ENCODE data around the gene RNF169. TPM values are rescaled to one million over a fixed set of nuclear protein-coding genes. Genes with fewer than 3 reads are reported as not detected.
A peak's percentile ranks its signal among the peaks of the same experiment; 100 is the strongest.

Gene RNF169
- total and polyA plus RNA-seq, 9 of the 15 experiments (the other 6 are each of a cell fraction or from before 2014, with no cell fraction given): 0.68 to 18.1 (median 10.1) TPM

GRCh38 chr11:74806267-74806666 is 57.6 kb downstream of the RNF169 start (continued):
- TF ChIP-seq PKNOX1 (IDR thresholded peaks at IDR 0.05): peak; percentile 75
- TF ChIP-seq ZNF76 (CRISPR knock-in tag; IDR thresholded peaks at IDR 0.05; ENCODE audit: borderline replicate concordance): no peak
- TF ChIP-seq HINFP (tag; conservative IDR thresholded peaks at IDR 0.05; ENCODE audit: low read depth): no peak
- no peak for TF ChIP-seq AFF1 (IDR thresholded peaks at IDR 0.05; ENCODE audit: low read depth in 1 of 2, partially characterized antibody in 2 of 2)
- no peak for TF ChIP-seq ZNF75A (CRISPR knock-in tag; IDR thresholded peaks at IDR 0.05)
- TF ChIP-seq ZNF277 (CRISPR knock-in tag; IDR thresholded peaks at IDR 0.05; ENCODE audit: borderline replicate concordance): no peak
- no peak for TF ChIP-seq TARDBP (IDR thresholded peaks at IDR 0.05)
- TF ChIP-seq ZNF217 (CRISPR knock-in tag; IDR thresholded peaks at IDR 0.05): no peak
- no peak for TF ChIP-seq ZNF143 (CRISPR knock-in tag; IDR thresholded peaks at IDR 0.05)
- no peak for TF ChIP-seq ZNF668 (CRISPR knock-in tag; IDR thresholded peaks at IDR 0.05)
- no peak for TF ChIP-seq TSHZ1 (CRISPR knock-in tag; IDR thresholded peaks at IDR 0.05)
- TF ChIP-seq ZNF785 (CRISPR knock-in tag; IDR thresholded peaks at IDR 0.05): no peak
- TF ChIP-seq SIN3A (IDR thresholded peaks at IDR 0.05; ENCODE audit: borderline replicate concordance in 2 of 2, control insufficient read depth in 1 of 2, low read depth in 2 of 2, low read length in 2 of 2): no peak
- TF ChIP-seq C11orf30 (IDR thresholded peaks at IDR 0.05; ENCODE audit: low read depth): peak; percentile 98

All from K562 (cell line).